GM18520 (cell line): Measurements from ENCODE around the gene ZFR2.

ENCODE experiments used
- ATAC-seq: cut with Tn5 transposase; IDR thresholded peaks from one replicate; pipeline ENCODE4 v1.9.1; 2021; ENCODE audit not compliant: unreplicated experiment

ZFR2 gene

GRCh38 chr19:3792114-3792513 lies 76.7 kb downstream of the ZFR2 start:
- ATAC-seq: no peak

- ATAC-seq: no peak
Measured at GRCh38 chr19:3790941-3791340, 77.9 kb downstream of the ZFR2 start.

- ATAC-seq: no peak
Measured at GRCh38 chr19:3790209-3790734, 78.6 kb downstream of the ZFR2 start.

- no peak for ATAC-seq
Measured at GRCh38 chr19:3788996-3789778, 79.7 kb downstream of the ZFR2 start.

GRCh38 chr19:3785938-3786824 lies 82.7 kb downstream of the ZFR2 start, which contains the start of gene MATK:
MATK (minus strand) TSS chr19:3786381; CDS start chr19:3785135, 1,246 bp downstream.
- ATAC-seq: no peak

DNA sequence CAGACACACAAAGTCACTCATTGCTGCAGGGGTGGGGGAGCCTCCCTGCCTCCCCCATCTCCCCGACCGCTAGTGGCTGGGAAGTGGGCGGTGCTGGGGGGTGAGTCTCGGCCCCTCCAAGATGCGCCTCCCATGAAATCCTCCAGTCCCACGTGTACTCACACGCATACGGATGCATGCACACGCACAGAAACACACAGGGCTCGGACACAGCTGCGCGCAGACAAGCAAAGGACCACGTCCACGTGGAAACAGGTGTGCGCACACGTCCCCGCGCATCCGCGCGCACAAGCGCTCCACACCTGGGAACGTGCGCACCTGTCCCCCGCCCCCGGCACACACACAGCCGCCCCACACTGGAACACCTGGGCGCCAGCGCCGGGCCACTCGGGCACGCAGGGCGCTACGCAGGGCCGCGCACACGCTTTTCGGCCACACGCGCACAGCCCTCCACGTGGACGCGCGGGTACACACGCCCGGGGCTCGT lies 83.3 kb downstream of the ZFR2 start:
- no peak for ATAC-seq

DNA sequence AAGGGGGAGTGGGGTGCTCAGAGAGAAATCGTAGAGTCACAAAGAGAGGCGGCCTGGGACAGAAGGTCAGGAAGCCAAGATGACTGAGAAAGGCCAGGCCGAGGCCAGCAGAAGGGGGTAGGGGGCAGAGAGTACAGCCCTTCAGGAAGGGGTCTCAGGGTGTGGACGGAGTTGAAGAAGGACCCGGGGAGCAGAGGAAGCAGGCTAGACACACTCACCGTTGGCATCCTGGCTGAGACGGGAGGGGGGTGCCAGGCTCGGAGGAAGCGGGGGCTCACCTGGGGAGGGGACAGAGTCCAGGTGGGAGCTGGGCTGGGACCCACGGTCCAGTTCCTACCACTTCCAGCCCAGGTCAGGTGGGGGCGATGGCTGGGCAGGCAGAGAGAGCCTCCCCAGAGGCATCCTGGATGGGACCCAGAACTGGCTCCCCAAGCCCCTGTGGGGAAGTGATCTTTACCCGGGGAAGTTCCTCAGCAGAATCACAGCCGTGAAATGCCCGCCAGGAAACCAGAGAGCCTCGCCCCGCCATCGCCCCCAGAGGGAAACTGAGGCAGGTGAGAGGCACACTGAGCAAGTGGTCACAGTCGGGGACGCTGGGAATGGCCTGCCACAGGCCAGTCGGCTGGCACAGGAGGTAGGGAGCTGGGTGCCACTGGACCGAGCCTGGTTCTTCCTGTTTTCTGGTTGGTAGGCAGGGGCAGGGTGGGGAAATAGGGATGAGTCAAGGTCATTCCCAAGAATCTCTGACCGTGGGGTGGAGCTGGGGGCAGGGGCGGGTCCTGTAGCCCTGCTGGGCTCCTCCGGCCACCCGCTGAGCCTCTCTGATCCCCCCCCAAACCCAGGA lies 84.0 kb downstream of the ZFR2 start:
- no peak for ATAC-seq

- ATAC-seq: no peak
Measured at GRCh38 chr19:3783660-3784584, 84.9 kb downstream of the ZFR2 start.

DNA sequence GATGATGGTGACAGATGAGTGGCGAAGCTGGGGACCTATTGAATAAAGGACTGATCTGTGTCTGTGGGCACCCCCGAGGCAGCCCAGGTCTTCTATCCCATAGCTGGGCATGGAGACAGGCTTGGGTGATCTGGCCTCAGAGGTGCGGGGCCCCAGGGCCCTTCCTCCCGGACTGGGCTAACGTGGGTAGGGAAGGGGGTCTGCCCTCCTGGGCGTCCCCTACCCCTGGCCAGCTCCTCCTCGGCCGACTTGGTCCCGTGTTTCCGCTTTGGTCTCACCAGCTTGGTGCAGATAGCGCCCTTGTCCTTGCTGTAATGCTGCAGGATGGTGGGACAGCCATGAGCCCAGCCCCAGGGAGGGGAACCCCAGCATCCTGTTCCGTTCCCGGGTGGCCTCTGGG lies 85.9 kb downstream of the ZFR2 start:
- no peak for ATAC-seq

DNA sequence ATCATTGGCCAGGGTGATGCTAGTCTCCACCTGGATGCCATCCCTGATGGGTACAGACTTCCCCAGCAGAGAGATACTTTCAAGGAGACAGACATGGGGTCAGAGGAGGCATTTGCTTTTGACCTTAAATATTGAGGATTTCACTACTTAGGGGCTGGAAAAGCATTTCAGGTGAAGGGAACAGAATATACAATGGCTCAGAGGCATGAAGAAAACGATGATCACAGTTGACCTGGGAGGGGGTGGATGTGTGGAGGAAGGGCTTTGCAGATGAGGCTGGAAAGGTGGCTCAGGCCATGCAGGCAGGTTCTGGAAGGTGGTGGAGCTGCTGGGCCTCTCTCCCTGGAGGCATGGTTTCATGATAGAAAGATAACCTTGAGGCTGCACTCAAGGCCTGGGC lies 86.5 kb downstream of the ZFR2 start:
- ATAC-seq: no peak

DNA sequence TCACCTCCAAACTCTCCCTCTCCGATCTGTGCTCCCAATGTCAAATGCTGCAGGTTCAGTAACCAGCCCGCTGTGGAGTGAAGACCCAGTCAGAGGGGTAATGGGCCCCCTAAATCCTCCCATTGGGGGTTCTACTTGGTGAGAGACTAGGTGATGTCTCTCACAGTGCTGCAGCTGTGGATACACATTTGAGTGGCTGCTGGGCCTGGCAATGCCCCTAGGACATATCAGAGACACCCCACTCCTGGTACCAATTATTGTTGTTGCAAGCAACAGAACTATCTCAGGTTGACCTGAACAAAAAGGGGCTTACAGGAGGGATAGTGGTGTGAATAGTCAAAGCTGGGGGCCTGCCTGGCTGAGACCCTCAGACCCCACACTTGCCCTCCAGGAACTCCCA lies 87.2 kb downstream of the ZFR2 start:
- ATAC-seq: no peak

GRCh38 chr19:3780786-3781304 lies 88.0 kb downstream of the ZFR2 start:
- no peak for ATAC-seq

DNA sequence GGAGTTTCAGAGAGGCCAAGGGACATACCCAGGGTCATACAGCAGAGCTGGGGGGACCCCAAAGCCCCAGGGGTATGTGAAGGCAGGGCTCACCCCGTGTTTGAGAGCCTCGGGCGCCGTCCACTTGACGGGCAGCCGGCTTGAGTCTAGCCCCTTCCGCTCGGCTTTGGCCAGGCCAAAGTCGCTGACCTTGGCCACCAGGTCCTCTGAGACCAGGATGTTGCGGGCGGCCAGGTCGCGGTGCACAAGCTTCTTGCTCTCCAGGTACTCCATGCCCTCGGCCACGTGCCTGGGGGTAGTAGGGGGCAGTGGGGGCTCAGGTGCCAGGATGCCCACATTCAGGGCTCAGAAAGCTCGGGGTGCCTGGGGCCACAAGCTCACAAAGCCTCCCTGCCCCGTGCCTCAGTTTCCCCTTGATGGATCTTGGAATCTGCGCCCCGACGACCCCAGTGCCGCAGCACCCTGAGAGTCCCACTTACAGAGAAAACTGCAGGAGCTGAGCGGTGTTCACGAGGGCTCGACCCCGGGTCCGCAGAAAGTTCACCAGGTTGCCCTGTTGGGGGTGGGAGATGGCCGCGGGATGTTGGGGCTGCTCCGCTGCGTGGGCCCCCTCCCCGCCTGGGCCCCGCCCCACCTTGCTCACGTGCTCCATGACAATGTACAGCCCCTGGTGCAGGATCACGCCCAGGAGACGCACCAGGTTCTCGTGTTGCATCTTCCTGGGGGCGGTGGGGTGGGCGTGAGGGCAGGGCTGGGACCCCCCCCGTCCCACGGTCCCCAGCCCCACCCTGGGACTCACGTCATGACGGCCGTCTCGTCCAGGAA lies 89.7 kb downstream of the ZFR2 start:
- no peak for ATAC-seq

GRCh38 chr19:3778104-3778867 lies 90.6 kb downstream of the ZFR2 start:
- no peak for ATAC-seq

- ATAC-seq: no peak
Measured at GRCh38 chr19:3776479-3777040, 92.3 kb downstream of the ZFR2 start.

DNA sequence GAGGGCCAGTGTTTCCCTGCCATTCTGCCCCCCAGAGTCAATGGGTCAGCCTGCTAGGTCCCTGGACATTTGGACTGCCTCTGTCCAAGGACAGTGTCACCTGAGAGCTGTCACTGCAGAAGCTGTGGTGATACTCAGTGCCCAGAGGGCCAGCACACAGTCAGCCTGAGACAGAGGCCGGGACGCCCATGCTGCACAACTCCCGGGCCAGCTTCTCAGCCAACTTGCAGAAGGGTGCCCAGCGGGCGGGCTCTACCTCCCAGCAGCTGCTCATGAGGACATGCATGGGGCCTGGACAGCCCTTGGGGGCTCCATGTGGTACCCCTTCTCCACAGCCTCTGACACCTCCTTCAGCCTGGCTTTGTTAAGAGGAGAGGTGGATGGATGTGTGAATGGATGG lies 93.0 kb downstream of the ZFR2 start:
- no peak for ATAC-seq

DNA sequence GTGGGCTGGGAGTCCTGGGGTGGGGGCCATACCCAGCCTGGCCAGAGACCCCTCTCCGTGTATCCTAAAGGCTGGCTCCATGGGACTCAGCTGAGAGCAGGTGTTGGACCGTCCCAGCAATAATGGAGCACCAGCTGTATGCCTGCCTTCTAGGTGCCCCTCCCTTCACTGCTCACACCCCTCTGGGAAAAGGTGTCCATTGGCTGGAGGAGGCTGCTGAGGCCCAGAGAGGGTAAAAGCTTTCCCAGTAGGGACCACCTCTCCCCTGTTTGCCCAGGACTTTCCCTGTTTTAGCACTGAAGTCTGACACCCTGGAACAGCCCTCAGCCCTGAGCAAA lies 93.5 kb downstream of the ZFR2 start:
- no peak for ATAC-seq
